Subcutaneous adipose tissue (tissue), 4 donors: ENCODE measurements around the gene NCOA7. TPM values are rescaled to one million over a fixed set of nuclear protein-coding genes. Genes with fewer than 3 reads are reported as not detected.

Source experiments
- CTCF ChIP-seq: fragments of 450-650 bp; IDR thresholded peaks from one replicate; pipeline ENCODE4 v1.5.1; 2016; ENCODE audit warnings: low read depth, mild to moderate bottlenecking, control low read depth, antibody characterized with exemption, moderate library complexity
- total RNA-seq, 4 donors: library from RNA; depleted of rRNA; stranded (reverse); fragments of >200 nt; gene quantifications; one replicate each; pipeline ENCODE4 v1.1.0, GENCODE V29; 2016

NCOA7 gene
- total RNA-seq, 4 donors from 2014 or later, result 59.9 to 71.9 (median 62.2) TPM

GRCh38 chr6:125939026-125939425 lies 148.3 kb downstream of the NCOA7 start:
- no peak for TF ChIP-seq CTCF

GRCh38 chr6:125939791-125940190 lies 149.0 kb downstream of the NCOA7 start:
- no peak for TF ChIP-seq CTCF

GRCh38 chr6:125940247-125941041 lies 149.7 kb downstream of the NCOA7 start:
- TF ChIP-seq CTCF, result no peak

- no peak for TF ChIP-seq CTCF
Measured at GRCh38 chr6:125942672-125943527, 152.1 kb downstream of the NCOA7 start.

- TF ChIP-seq CTCF, result no peak
Measured at GRCh38 chr6:125943528-125944433, 153.0 kb downstream of the NCOA7 start.

GRCh38 chr6:125944434-125944816 lies 153.7 kb downstream of the NCOA7 start:
- TF ChIP-seq CTCF, result no peak
